MM.1S (cell line): ENCODE measurements around the gene C1QTNF9.

Source experiments
- CTCF ChIP-seq: fragments of 300-600 bp; sonication (generic); IDR thresholded peaks from 2 replicates; pipeline ENCODE4 v1.5.1; 2016; ENCODE audit warnings: antibody characterized with exemption, low read length, mixed read lengths
- EZH2 ChIP-seq: fragments of 300-600 bp; sonication (generic); optimal IDR thresholded peaks from 2 replicates; pipeline ENCODE3; 2017; ENCODE audit warnings: low read depth, mild to moderate bottlenecking, antibody characterized with exemption, low read length, mixed read lengths
- EZH2phosphoT487 ChIP-seq: fragments of 300-600 bp; sonication (generic); IDR thresholded peaks from 2 replicates; pipeline ENCODE4 v1.6.1; 2018; ENCODE audit warnings: antibody characterized with exemption, low read length

GRCh38 chr13:24362435-24362952 is 53.1 kb downstream of the C1QTNF9 start:
- TF ChIP-seq CTCF (no peak), EZH2 (no peak), EZH2phosphoT487 (no peak)
